Transverse colon (tissue), 4 donors: Measurements from ENCODE around the gene ZCCHC7. TPM values are rescaled to one million over a fixed set of nuclear protein-coding genes. Genes with fewer than 3 reads are reported as not detected.
"Not testable (repeated sequence)": the region's sequence is repeated elsewhere in the genome, so short reads cannot be mapped to it uniquely, and the experiment has no call there.

ENCODE experiments used
- DNase-seq: peaks from one replicate; pipeline ENCODE4 v3.0.0-alpha.2; 2019
- H3K27ac ChIP-seq, 4 donors: fragments of 200-600 bp; sonication (generic); 2 replicates each; pipeline ENCODE4 v1.5.1; 2016 to 2018; ENCODE audit warnings: inconsistent platforms in 4 of 4
- H3K27me3 ChIP-seq: fragments of 200-600 bp; sonication (generic); 2 replicates; pipeline ENCODE4 v1.5.1; 2017; ENCODE audit warnings: inconsistent platforms
- H3K36me3 ChIP-seq, 4 donors: fragments of 200-600 bp; sonication (generic); 2 replicates each; pipeline ENCODE4 v1.5.1; 2017 to 2019; ENCODE audit warnings: inconsistent platforms in 4 of 4
- H3K4me1 ChIP-seq, 4 donors: fragments of 200-600 bp; sonication (generic); 2 replicates each; pipeline ENCODE4 v1.5.1; 2017 to 2020; ENCODE audit warnings: inconsistent platforms in 4 of 4
- H3K4me3 ChIP-seq, 4 donors: fragments of 200-600 bp; sonication (generic); 1 replicate in 1 of 4; 2 replicates in 3 of 4; pipeline versions ENCODE4 v1.5.1 to v1.6.1; 2017 to 2019; ENCODE audit warnings: inconsistent platforms in 4 of 4
- H3K9me3 ChIP-seq, 2 donors: fragments of 200-600 bp; sonication (generic); 2 replicates each; pipeline ENCODE4 v1.5.1; 2017 to 2019; ENCODE audit warnings: inconsistent platforms in 2 of 2
- CTCF ChIP-seq, 5 experiments: fragments of 200-600 bp in 3 of 5; fragments of 450-650 bp in 2 of 5; sonication (generic) in 3 of 5; IDR thresholded peaks; 1 replicate in 2 of 5; 2 replicates in 3 of 5; pipeline ENCODE4 v1.5.1; 2016 to 2017; ENCODE audit warnings: antibody characterized with exemption in 5 of 5, inconsistent platforms in 3 of 5, mild to moderate bottlenecking in 2 of 5, moderate library complexity in 1 of 5
- EP300 ChIP-seq: sonication (generic); formaldehyde crosslinking; IDR thresholded peaks from one replicate; pipeline ENCODE4 v1.6.1; 2017; ENCODE audit warnings: antibody characterized with exemption, low read depth
- POLR2A ChIP-seq: fragments of 450-650 bp; IDR thresholded peaks from one replicate; pipeline ENCODE4 v1.6.1; 2016; ENCODE audit warnings: antibody characterized with exemption, mild to moderate bottlenecking, moderate library complexity
- POLR2AphosphoS5 ChIP-seq, 3 donors: sonication (generic); formaldehyde crosslinking; IDR thresholded peaks; one replicate each; pipeline ENCODE4 v1.6.1; 2016; ENCODE audit warnings: antibody characterized with exemption in 3 of 3
- WGBS, 2 donors: methylation state at CpG; one replicate each; pipeline ENCODE4 v1.1.5; 2018; ENCODE audit warnings: low coverage in 1 of 2; 5-methylcytosine and 5-hydroxymethylcytosine counted together
- in situ Hi-C, 4 donors: fragments of 200-750 bp; cut with MboI; loops; one replicate each; pipeline versions ENCODE4 v1.15.0 to v1.15.1; 2017; ENCODE audit warnings: low sequenced_read_pairs in 3 of 4, low pct_ligation_motif_present in 1 of 4, low pct_unique_long_range_greater_than_20kb in 1 of 4
- intact Hi-C: fragments of 100-400 bp; cut with DNase I; formaldehyde crosslinking; loops from one replicate; pipeline ENCODE4 v1.15.1; 2023; ENCODE audit warnings: low total_unique reads
- total RNA-seq, 4 donors: library from RNA; depleted of rRNA; stranded (reverse); fragments of >200 nt; gene quantifications; one replicate each; pipeline ENCODE4 v1.1.0, GENCODE V29; 2016

Gene ZCCHC7
- total RNA-seq, 4 donors from 2014 or later = 13.2 to 43.0 (median 16.5) TPM

GRCh38 chr9:37392272-37392671, 271.9 kb downstream of the ZCCHC7 start:
- intact Hi-C loops (no loop called here), in situ Hi-C loops (no loop called here)
- Histone ChIP-seq H3K4me3 (no peak overlapping the region), H3K4me1 (no peaks in the 10 kb centered on the region), H3K27me3 (no peaks in the 10 kb centered on the region), H3K27ac (no peak overlapping the region), H3K36me3 (no peaks in the 10 kb centered on the region), H3K9me3 (no peaks in the 10 kb centered on the region)
- no peak for TF ChIP-seq EP300
- no peak for TF ChIP-seq CTCF (IDR thresholded peaks at IDR 0.05)
- no peak for TF ChIP-seq POLR2A
- no peak for TF ChIP-seq POLR2AphosphoS5 (IDR thresholded peaks at IDR 0.05)
- no peak for DNase-seq
- WGBS, 2 donors = 83 to 100% methylated on average over 1 to 8 of the region's 8 CpGs

- 76 to 77% methylated on average over 12 of the region's 12 CpGs for WGBS, 2 donors
- Histone ChIP-seq H3K27ac (no peak overlapping the region), H3K27me3 (no peaks in the 10 kb centered on the region), H3K9me3 (no peaks in the 10 kb centered on the region), H3K4me3 (no peak overlapping the region), H3K4me1 (no peaks in the 10 kb centered on the region), H3K36me3 (no peaks in the 10 kb centered on the region)
- intact Hi-C loops (no loop called here), in situ Hi-C loops (no loop called here)
- TF ChIP-seq CTCF (IDR thresholded peaks at IDR 0.05) (no peak), POLR2AphosphoS5 (IDR thresholded peaks at IDR 0.05) (no peak), POLR2A (no peak)
- no peak for DNase-seq
Observed at GRCh38 chr9:37395229-37395628, 274.9 kb downstream of the ZCCHC7 start.

GRCh38 chr9:37395663-37396062, 275.3 kb downstream of the ZCCHC7 start:
- no peaks in the 10 kb centered on the region for H3K9me3 ChIP-seq
- H3K36me3 ChIP-seq = no peaks in the 10 kb centered on the region
- H3K27me3 ChIP-seq = no peaks in the 10 kb centered on the region
- H3K4me3 ChIP-seq = no peak overlapping the region
- 84 to 89% methylated on average over 7 to 8 of the region's 8 CpGs for WGBS, 2 donors
- no peaks in the 10 kb centered on the region for H3K4me1 ChIP-seq
- intact Hi-C loops = no loop called here
- DNase-seq = no peak
- H3K27ac ChIP-seq = no peak overlapping the region
- in situ Hi-C loops = no loop called here
- TF ChIP-seq POLR2A = no peak
- no peak for TF ChIP-seq POLR2AphosphoS5 (IDR thresholded peaks at IDR 0.05)
- no peak for TF ChIP-seq EP300

DNA sequence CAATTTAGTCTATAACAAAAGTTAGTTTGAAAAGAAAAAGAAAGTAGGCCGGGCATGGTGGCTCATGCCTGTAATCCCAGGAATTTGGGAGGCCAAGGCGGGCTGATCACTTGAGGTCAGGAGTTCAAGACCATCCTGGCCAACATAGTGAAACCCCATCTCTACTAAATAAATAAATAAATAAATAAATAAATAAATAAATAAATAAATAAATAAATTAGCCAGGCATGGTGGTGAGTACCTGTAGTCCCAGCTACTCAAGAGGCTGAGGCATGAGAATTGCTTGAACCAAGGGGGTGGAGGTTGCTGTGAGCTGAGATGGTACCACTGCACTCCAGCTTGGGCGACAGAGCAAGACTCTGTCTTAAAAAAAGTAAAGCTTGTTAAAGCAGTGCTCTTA, 277.6 kb downstream of the ZCCHC7 start:
- H3K9me3 ChIP-seq, H3K4me1 ChIP-seq, intact Hi-C loops, H3K36me3 ChIP-seq, H3K4me3 ChIP-seq, H3K27me3 ChIP-seq, in situ Hi-C loops, H3K27ac ChIP-seq, DNase-seq: not testable (repeated sequence)
- 93 to 100% methylated on average over 2 to 3 of the region's 3 CpGs for WGBS, 2 donors

- Histone ChIP-seq H3K27me3 (no peaks in the 10 kb centered on the region), H3K4me1 (no peaks in the 10 kb centered on the region), H3K9me3 (no peaks in the 10 kb centered on the region), H3K4me3 (no peak overlapping the region), H3K36me3 (no peaks in the 10 kb centered on the region), H3K27ac (no peak overlapping the region)
- TF ChIP-seq EP300 (no peak), POLR2A (no peak), POLR2AphosphoS5 (IDR thresholded peaks at IDR 0.05) (no peak), CTCF (IDR thresholded peaks at IDR 0.05) (no peak)
- no peak for DNase-seq
- 74 to 76% methylated on average over 1 to 7 of the region's 7 CpGs for WGBS, 2 donors
- intact Hi-C loops (no loop called here), in situ Hi-C loops (no loop called here)
Observed at GRCh38 chr9:37398464-37399025, 278.2 kb downstream of the ZCCHC7 start.
